ENCODE measurements around the gene ZNF805. TPM values are rescaled to one million over a fixed set of nuclear protein-coding genes. Genes with fewer than 3 reads are reported as not detected.

Gene ZNF805
- total and polyA plus RNA-seq, 2 donors (not counting 3 experiments of a cell fraction or from before 2014, with no cell fraction given) = 1.6 to 8.6 TPM

GRCh38 chr19:57210381-57210780 lies 30.1 kb upstream of the ZNF805 start:
- Histone ChIP-seq H3K9me1 (replicated peaks; ENCODE audit: control insufficient read depth, extremely low read depth, insufficient read depth, low read length) (no peaks in the 10 kb centered on the region), H4K20me1 (replicated peaks; ENCODE audit: control insufficient read depth, extremely low read depth, insufficient read depth, low read length) (no peaks in the 10 kb centered on the region), H3K79me2 (ENCODE audit: control insufficient read depth, insufficient read depth, low read length) (peaks cover 2% of the 10 kb centered on the region), H3K4me2 (ENCODE audit: insufficient read depth, low read length) (no peak overlapping the region), H3K9ac (replicated peaks; ENCODE audit: extremely low read depth, insufficient read depth, low read length) (no peak overlapping the region), H3K36me3 (ENCODE audit: control insufficient read depth in 2 of 2, extremely low read depth in 1 of 2, insufficient read depth in 2 of 2, low read length in 2 of 2) (peaks cover 5 to 38% of the 10 kb centered on the region in 2 experiments), H3K9me3 (replicated peaks; ENCODE audit: control insufficient read depth, insufficient read depth, low read length) (peaks cover 2% of the 10 kb centered on the region), H2AFZ (ENCODE audit: low read depth, low read length) (no peak overlapping the region), H3K27ac (ENCODE audit: insufficient read depth, low read depth, low read length) (no peak overlapping the region), H3K4me1 (ENCODE audit: control insufficient read depth, extremely low read depth, insufficient read depth, low read length) (no peaks in the 10 kb centered on the region), H3K27me3 (ENCODE audit: control insufficient read depth in 2 of 2, insufficient read depth in 2 of 2, low read length in 2 of 2) (no peaks in the 10 kb centered on the region), H3K4me3 (replicated peaks in 1 of 3; ENCODE audit: insufficient read depth in 1 of 3, low read depth in 1 of 3, low read length in 3 of 3) (no peak overlapping the region)
- no peak for DNase-seq (ENCODE audit: low read depth, low spot score)
- intact Hi-C loops (cut with micrococcal nuclease) (no loop called here), dilution Hi-C loops (cut with MboI; ENCODE audit: extremely low pct_ligation_motif_present, low sequenced_read_pairs) (no loop called here)
- BruUV-seq (replicated peaks) = no TSS peak
- no peak for TF ChIP-seq MYC (IDR thresholded peaks at IDR 0.05; ENCODE audit: low read depth, low read length)
- TF ChIP-seq JUN (IDR thresholded peaks at IDR 0.05; ENCODE audit: borderline replicate concordance, insufficient read depth, insufficient read length, low read depth) = no peak
- TF ChIP-seq GATA2 (IDR thresholded peaks at IDR 0.05; ENCODE audit: insufficient read depth, insufficient read length, low read depth, low read length) = no peak
- TF ChIP-seq MAX (IDR thresholded peaks at IDR 0.05; ENCODE audit: insufficient read depth, insufficient read length) = no peak
- TF ChIP-seq EZH2 (IDR thresholded peaks at IDR 0.05; ENCODE audit: borderline replicate concordance, low read depth, low read length, severe bottlenecking) = no peak
- TF ChIP-seq CTCF (IDR thresholded peaks at IDR 0.05; ENCODE audit: extremely low read depth in 1 of 2, insufficient read depth in 1 of 2, low read depth in 1 of 2, low read length in 2 of 2) = no peak
- TF ChIP-seq POLR2A (IDR thresholded peaks at IDR 0.05; ENCODE audit: low read depth, low read length) = no peak
- TF ChIP-seq POLR2AphosphoS5 (IDR thresholded peaks at IDR 0.05; ENCODE audit: insufficient read depth, low read depth, low read length) = no peak
- no peak for TF ChIP-seq FOS (IDR thresholded peaks at IDR 0.05; ENCODE audit: borderline replicate concordance, insufficient read depth, low read length)
- ChIA-PET CTCF (no interaction called here), POLR2A (no interaction called here)
- no peak for FAIRE-seq

All from endothelial cell of umbilical vein (primary cell).